Measurements from ENCODE around the gene DHX32. TPM values are rescaled to one million over a fixed set of nuclear protein-coding genes. Genes with fewer than 3 reads are reported as not detected.

DHX32 gene
- total RNA-seq, 2 donors from 2014 or later = 64.0 to 86.3 TPM

DNA sequence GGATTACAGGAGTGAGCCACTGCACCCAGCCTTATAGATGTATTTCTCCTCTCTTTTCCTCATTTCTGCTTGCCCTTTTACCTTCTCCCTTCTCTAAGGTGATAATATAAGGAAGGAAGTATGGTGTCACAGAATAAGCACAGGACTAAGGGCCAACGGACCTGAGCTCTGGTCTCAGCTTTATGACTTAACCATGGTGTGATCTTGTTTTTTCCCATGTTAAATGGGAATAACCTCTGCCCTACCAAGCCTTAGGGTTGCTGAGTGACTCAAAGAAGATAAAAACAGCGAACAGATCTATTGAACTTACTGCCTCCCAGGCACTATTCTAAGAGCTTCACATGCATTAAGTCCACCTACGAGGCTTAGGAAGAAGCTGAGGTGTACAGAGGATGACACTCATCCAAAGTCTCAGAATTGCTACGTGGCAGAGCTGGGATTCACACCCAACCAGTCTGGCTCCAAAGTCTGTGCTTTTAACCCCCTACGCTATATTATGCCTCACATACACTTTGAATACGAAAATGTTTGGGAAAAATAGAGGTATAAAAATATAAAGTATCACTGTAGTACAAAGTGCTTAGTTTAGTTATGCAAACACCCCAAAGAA is 63.6 kb downstream of the DHX32 start:
- H3K36me3 ChIP-seq = no peaks in the 10 kb centered on the region
- H3K4me3 ChIP-seq = no peak overlapping the region
- no peak overlapping the region for H3K27ac ChIP-seq
- no peaks in the 10 kb centered on the region for H3K9me3 ChIP-seq
- no peak overlapping the region for H3K9ac ChIP-seq (ENCODE audit: low read depth in 2 of 2, low read length in 2 of 2)
- DNase-seq = no peak
- intact Hi-C loops (cut with DNase I) = no loop called here
- H3K4me1 ChIP-seq = no peaks in the 10 kb centered on the region
- H3K27me3 ChIP-seq = no peaks in the 10 kb centered on the region
- TF ChIP-seq, protein P1, sequence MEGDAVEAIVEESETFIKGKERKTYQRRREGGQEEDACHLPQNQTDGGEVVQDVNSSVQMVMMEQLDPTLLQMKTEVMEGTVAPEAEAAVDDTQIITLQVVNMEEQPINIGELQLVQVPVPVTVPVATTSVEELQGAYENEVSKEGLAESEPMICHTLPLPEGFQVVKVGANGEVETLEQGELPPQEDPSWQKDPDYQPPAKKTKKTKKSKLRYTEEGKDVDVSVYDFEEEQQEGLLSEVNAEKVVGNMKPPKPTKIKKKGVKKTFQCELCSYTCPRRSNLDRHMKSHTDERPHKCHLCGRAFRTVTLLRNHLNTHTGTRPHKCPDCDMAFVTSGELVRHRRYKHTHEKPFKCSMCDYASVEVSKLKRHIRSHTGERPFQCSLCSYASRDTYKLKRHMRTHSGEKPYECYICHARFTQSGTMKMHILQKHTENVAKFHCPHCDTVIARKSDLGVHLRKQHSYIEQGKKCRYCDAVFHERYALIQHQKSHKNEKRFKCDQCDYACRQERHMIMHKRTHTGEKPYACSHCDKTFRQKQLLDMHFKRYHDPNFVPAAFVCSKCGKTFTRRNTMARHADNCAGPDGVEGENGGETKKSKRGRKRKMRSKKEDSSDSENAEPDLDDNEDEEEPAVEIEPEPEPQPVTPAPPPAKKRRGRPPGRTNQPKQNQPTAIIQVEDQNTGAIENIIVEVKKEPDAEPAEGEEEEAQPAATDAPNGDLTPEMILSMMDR (IDR thresholded peaks at IDR 0.05) = no peak

- Histone ChIP-seq H3K4me1 (no peaks in the 10 kb centered on the region), H3K36me3 (no peaks in the 10 kb centered on the region), H3K27me3 (no peaks in the 10 kb centered on the region), H3K9me3 (no peaks in the 10 kb centered on the region), H3K27ac (no peak overlapping the region), H3K4me3 (no peak overlapping the region), H3K9ac (ENCODE audit: low read depth in 2 of 2, low read length in 2 of 2) (no peak overlapping the region)
- intact Hi-C loops (cut with DNase I) = no loop called here
- DNase-seq = no peak
- TF ChIP-seq, protein P1 (IDR thresholded peaks at IDR 0.05) = no peak
Measured at GRCh38 chr10:125816548-125816947, 64.5 kb downstream of the DHX32 start.

DNA sequence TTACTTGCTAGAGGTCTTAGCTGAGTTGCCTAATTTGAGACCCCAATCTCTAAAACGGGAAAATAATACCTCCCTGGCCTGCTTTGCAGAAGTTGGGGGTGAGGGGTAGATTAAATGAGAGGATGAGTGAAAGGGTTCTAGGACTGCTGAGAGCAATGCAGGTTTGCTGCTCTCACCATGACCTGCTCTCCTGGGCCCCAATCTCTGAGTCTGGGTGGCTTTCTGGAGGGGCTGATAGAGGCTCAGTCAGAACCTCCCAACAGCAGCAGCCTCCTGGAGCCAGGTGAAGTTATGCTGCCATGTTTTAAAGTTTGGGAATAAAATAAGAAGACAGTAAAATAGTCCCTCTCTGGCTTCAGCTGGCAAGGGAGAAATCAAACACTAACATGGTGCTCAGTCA is 65.3 kb downstream of the DHX32 start:
- intact Hi-C loops (cut with DNase I) = no loop called here
- Histone ChIP-seq H3K4me1 (no peaks in the 10 kb centered on the region), H3K4me3 (no peak overlapping the region), H3K27ac (no peak overlapping the region), H3K9ac (ENCODE audit: low read depth in 2 of 2, low read length in 2 of 2) (no peak overlapping the region), H3K9me3 (no peaks in the 10 kb centered on the region), H3K27me3 (no peaks in the 10 kb centered on the region), H3K36me3 (no peaks in the 10 kb centered on the region)
- DNase-seq = no peak
- TF ChIP-seq, protein P1 (IDR thresholded peaks at IDR 0.05) = no peak

DNA sequence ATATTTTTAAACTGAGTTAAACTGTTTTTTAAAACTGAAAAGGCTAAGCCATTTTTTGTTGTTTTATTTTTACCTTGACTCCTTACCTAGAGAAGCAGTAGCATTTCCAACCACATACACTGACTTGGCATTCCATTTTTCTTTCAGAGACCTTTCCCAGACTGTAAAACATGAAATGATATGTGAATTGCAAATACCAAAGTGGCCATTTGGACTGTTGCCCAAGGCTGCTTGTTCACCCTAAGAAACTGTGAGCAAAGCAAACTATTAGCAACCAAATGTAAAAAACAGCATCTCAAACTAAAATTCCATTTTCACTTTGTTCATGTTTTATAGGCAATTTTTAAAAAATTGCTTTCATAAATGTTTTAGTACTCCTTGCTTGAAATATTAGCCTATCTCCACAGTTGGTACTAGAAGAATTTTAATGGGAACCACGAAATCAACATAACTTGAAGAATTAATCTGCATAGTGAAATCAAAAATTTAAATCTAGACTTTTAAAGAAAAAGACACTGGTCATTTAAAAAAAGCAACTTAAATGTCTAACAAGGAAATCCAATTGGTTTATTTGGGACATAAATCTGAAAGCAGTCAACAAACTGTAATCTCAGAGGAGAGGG is 68.9 kb downstream of the DHX32 start:
- H3K36me3 ChIP-seq = no peaks in the 10 kb centered on the region
- H3K9ac ChIP-seq (ENCODE audit: low read depth in 2 of 2, low read length in 2 of 2) = no peak overlapping the region
- H3K4me1 ChIP-seq = no peaks in the 10 kb centered on the region
- no peaks in the 10 kb centered on the region for H3K9me3 ChIP-seq
- no peak overlapping the region for H3K4me3 ChIP-seq
- DNase-seq = no peak
- intact Hi-C loops (cut with DNase I) = no loop called here
- TF ChIP-seq, protein P1 (IDR thresholded peaks at IDR 0.05) = no peak
- no peak overlapping the region for H3K27ac ChIP-seq
- H3K27me3 ChIP-seq = no peaks in the 10 kb centered on the region

GRCh38 chr10:125811251-125811650 is 69.8 kb downstream of the DHX32 start:
- intact Hi-C loops (cut with DNase I) = no loop called here
- no peak overlapping the region for H3K9ac ChIP-seq (ENCODE audit: low read depth in 2 of 2, low read length in 2 of 2)
- H3K4me3 ChIP-seq = no peak overlapping the region
- H3K36me3 ChIP-seq = no peaks in the 10 kb centered on the region
- no peaks in the 10 kb centered on the region for H3K27me3 ChIP-seq
- no peak for DNase-seq
- TF ChIP-seq, protein P1 (IDR thresholded peaks at IDR 0.05) = no peak
- no peak overlapping the region for H3K27ac ChIP-seq
- H3K4me1 ChIP-seq = no peaks in the 10 kb centered on the region
- H3K9me3 ChIP-seq = no peaks in the 10 kb centered on the region

Data from colonic mucosa (tissue), 4 donors.